Liver (tissue), 9 donors: ENCODE measurements around the gene OTOG. TPM values are rescaled to one million over a fixed set of nuclear protein-coding genes. Genes with fewer than 3 reads are reported as not detected.

Experiments
- DNase-seq: peaks from one replicate; pipeline ENCODE4 v3.0.0-alpha.2; 2017; ENCODE audit warnings: low spot score
- H3K27ac ChIP-seq, 2 donors: one replicate each; pipeline ENCODE4 v1.7.0; 2013; ENCODE audit warnings: inconsistent platforms in 2 of 2, low read length in 2 of 2, control low read depth in 1 of 2, low read depth in 1 of 2, mild to moderate bottlenecking in 1 of 2
- H3K27me3 ChIP-seq, 4 donors: one replicate each; pipeline versions ENCODE4 v1.6.1 to v1.7.0; 2013; ENCODE audit warnings: low read length in 3 of 4, inconsistent platforms in 1 of 4, mild to moderate bottlenecking in 1 of 4, moderate library complexity in 1 of 4; ENCODE audit not compliant: control insufficient read depth in 4 of 4, insufficient read depth in 4 of 4
- H3K36me3 ChIP-seq, 4 donors: one replicate each; pipeline versions ENCODE4 v1.6.1 to v1.7.0; 2013; ENCODE audit warnings: low read length in 3 of 4, mild to moderate bottlenecking in 3 of 4, low read depth in 1 of 4, moderate library complexity in 1 of 4; ENCODE audit not compliant: control insufficient read depth in 4 of 4, insufficient read depth in 3 of 4
- H3K4me1 ChIP-seq, 4 donors: one replicate each; pipeline versions ENCODE4 v1.6.1 to v1.7.0; 2013; ENCODE audit warnings: low read length in 3 of 4, mild to moderate bottlenecking in 3 of 4, moderate library complexity in 1 of 4; ENCODE audit not compliant: control insufficient read depth in 4 of 4, insufficient read depth in 4 of 4
- H3K4me3 ChIP-seq, 3 donors: one replicate each; pipeline versions ENCODE4 v1.6.1 to v1.7.0; 2013; ENCODE audit warnings: low read length in 3 of 3, control low read depth in 1 of 3, low read depth in 1 of 3, mild to moderate bottlenecking in 1 of 3
- H3K9ac ChIP-seq, 2 donors: one replicate each; pipeline ENCODE4 v1.7.0; 2013; ENCODE audit warnings: low read length in 2 of 2, mild to moderate bottlenecking in 2 of 2, moderate library complexity in 2 of 2, control low read depth in 1 of 2, low read depth in 1 of 2
- H3K9me3 ChIP-seq, 4 donors: one replicate each; pipeline versions ENCODE4 v1.6.1 to v1.7.0; 2013; ENCODE audit warnings: low read length in 3 of 4; ENCODE audit not compliant: control insufficient read depth in 4 of 4
- EGR1 ChIP-seq, 2 donors: IDR thresholded peaks; 2 replicates each; pipeline ENCODE4 v1.6.1; 2016 to 2018; ENCODE audit warnings: antibody characterized with exemption in 2 of 2, low read depth in 2 of 2
- GABPA ChIP-seq, 2 donors: IDR thresholded peaks in 1 of 2; conservative IDR thresholded peaks in 1 of 2; 2 replicates each; pipeline ENCODE4 v1.6.1; 2016; ENCODE audit warnings: antibody characterized with exemption in 2 of 2, mild to moderate bottlenecking in 1 of 2, moderate library complexity in 1 of 2
- HNF4G ChIP-seq: IDR thresholded peaks from 2 replicates; pipeline ENCODE4 v1.6.1; 2016; ENCODE audit warnings: antibody characterized with exemption
- JUND ChIP-seq, 2 donors: IDR thresholded peaks; 2 replicates each; pipeline ENCODE4 v1.6.1; 2016; ENCODE audit warnings: antibody characterized with exemption in 2 of 2
- MAX ChIP-seq: IDR thresholded peaks from 2 replicates; pipeline ENCODE4 v1.6.1; 2016; ENCODE audit warnings: antibody characterized with exemption
- NR2F2 ChIP-seq: IDR thresholded peaks from 2 replicates; pipeline ENCODE4 v1.6.1; 2016; ENCODE audit warnings: antibody characterized with exemption
- REST ChIP-seq: IDR thresholded peaks from 2 replicates; pipeline ENCODE4 v1.6.1; 2016; ENCODE audit warnings: antibody characterized with exemption, mild to moderate bottlenecking
- RXRA ChIP-seq, 2 donors: IDR thresholded peaks; 2 replicates each; pipeline ENCODE4 v1.6.1; 2017 to 2018; ENCODE audit warnings: antibody characterized with exemption in 2 of 2, mild to moderate bottlenecking in 1 of 2
- SP1 ChIP-seq: IDR thresholded peaks from 2 replicates; pipeline ENCODE4 v1.6.1; 2018; ENCODE audit warnings: antibody characterized with exemption, mild to moderate bottlenecking
- YY1 ChIP-seq: IDR thresholded peaks from 2 replicates; pipeline ENCODE4 v1.6.1; 2016; ENCODE audit warnings: antibody characterized with exemption, mild to moderate bottlenecking
- ZBTB33 ChIP-seq: IDR thresholded peaks from 2 replicates; pipeline ENCODE4 v1.6.1; 2016; ENCODE audit warnings: antibody characterized with exemption
- WGBS: extraction: QIAGEN DNeasy Blood & Tissue Kit; methylation state at CpG from one replicate; pipeline ENCODE4 v1.1.7; 2013; 5-methylcytosine and 5-hydroxymethylcytosine counted together
- polyA plus RNA-seq, 2 donors: library from polyadenylated mRNA; stranded (reverse) in 1 of 2; unstranded in 1 of 2; fragments of 200-250 nt in 1 of 2; fragments of >200 nt in 1 of 2; fragmentation: Nextera tagmentation in 1 of 2; extraction: Ambion mirVana in 1 of 2; gene quantifications; one replicate each; pipeline versions ENCODE4 v1.2.1 to v1.2.3, GENCODE V29; 2013 to 2015
- total RNA-seq, 2 donors: library from RNA; depleted of rRNA; stranded (reverse); fragments of >200 nt; gene quantifications; one replicate each; pipeline ENCODE4 v1.2.3, GENCODE V29; 2014
- donor health status: healthy.
- donor health status: healthy.
- donor health status: healthy.
- donor health status: healthy.
- donor health status: healthy.

OTOG gene
- total and polyA plus RNA-seq, 4 donors = not detected

GRCh38 chr11:17630936-17631335, 83.9 kb downstream of the OTOG start:
- Histone ChIP-seq H3K27me3 (no peaks in the 10 kb centered on the region), H3K4me1 (no peaks in the 10 kb centered on the region), H3K9me3 (no peaks in the 10 kb centered on the region), H3K27ac (no peak overlapping the region), H3K4me3 (no peak overlapping the region), H3K9ac (no peak overlapping the region), H3K36me3 (no peaks in the 10 kb centered on the region)
- 85% methylated on average over 2 of the region's 2 CpGs for WGBS
- TF ChIP-seq EGR1 (IDR thresholded peaks at IDR 0.05; ENCODE audit: low read depth in 2 of 2) = no peak
- TF ChIP-seq NR2F2 = no peak
- TF ChIP-seq MAX = no peak
- no peak for TF ChIP-seq RXRA (IDR thresholded peaks at IDR 0.05)
- DNase-seq = no peak

- no peaks in the 10 kb centered on the region for H3K36me3 ChIP-seq
- no peaks in the 10 kb centered on the region for H3K4me1 ChIP-seq
- no peak overlapping the region for H3K4me3 ChIP-seq
- DNase-seq = no peak
- WGBS = 91% methylated on average over 19 of the region's 19 CpGs
- H3K27ac ChIP-seq = no peak overlapping the region
- TF ChIP-seq JUND (IDR thresholded peaks at IDR 0.05) (no peak), MAX (no peak), GABPA (IDR thresholded peaks at IDR 0.05 in 1 of 2, conservative IDR thresholded peaks at IDR 0.05 in 1 of 2) (no peak)
- H3K9ac ChIP-seq = no peak overlapping the region
- no peaks in the 10 kb centered on the region for H3K9me3 ChIP-seq
- H3K27me3 ChIP-seq = no peaks in the 10 kb centered on the region
These were observed 84.8 kb downstream of the OTOG start for GRCh38 chr11:17631702-17632365.

GRCh38 chr11:17633279-17633986, 86.4 kb downstream of the OTOG start:
- 91% methylated on average over 11 of the region's 11 CpGs for WGBS
- TF ChIP-seq YY1 = no peak
- no peak for TF ChIP-seq ZBTB33
- no peak for TF ChIP-seq REST
- TF ChIP-seq SP1 = no peak
- TF ChIP-seq RXRA (IDR thresholded peaks at IDR 0.05) = no peak
- no peak for TF ChIP-seq HNF4G
- H3K27ac ChIP-seq = no peak overlapping the region
- H3K27me3 ChIP-seq = no peaks in the 10 kb centered on the region
- DNase-seq = no peak
- H3K36me3 ChIP-seq = no peaks in the 10 kb centered on the region
- H3K9ac ChIP-seq = no peak overlapping the region
- no peaks in the 10 kb centered on the region for H3K9me3 ChIP-seq
- no peaks in the 10 kb centered on the region for H3K4me1 ChIP-seq
- H3K4me3 ChIP-seq = no peak overlapping the region
